Transverse colon (tissue), 4 donors: ENCODE data around the gene MTFP1.

ENCODE experiments used
- CTCF ChIP-seq, 5 experiments: fragments of 200-600 bp in 3 of 5; fragments of 450-650 bp in 2 of 5; sonication (generic) in 3 of 5; IDR thresholded peaks; 1 replicate in 2 of 5; 2 replicates in 3 of 5; pipeline ENCODE4 v1.5.1; 2016 to 2017; ENCODE audit warnings: antibody characterized with exemption in 5 of 5, inconsistent platforms in 3 of 5, mild to moderate bottlenecking in 2 of 5, moderate library complexity in 1 of 5
- EP300 ChIP-seq: sonication (generic); formaldehyde crosslinking; IDR thresholded peaks from one replicate; pipeline ENCODE4 v1.6.1; 2017; ENCODE audit warnings: antibody characterized with exemption, low read depth
- POLR2A ChIP-seq: fragments of 450-650 bp; IDR thresholded peaks from one replicate; pipeline ENCODE4 v1.6.1; 2016; ENCODE audit warnings: antibody characterized with exemption, mild to moderate bottlenecking, moderate library complexity
- POLR2AphosphoS5 ChIP-seq, 3 donors: sonication (generic); formaldehyde crosslinking; IDR thresholded peaks; one replicate each; pipeline ENCODE4 v1.6.1; 2016; ENCODE audit warnings: antibody characterized with exemption in 3 of 3

DNA sequence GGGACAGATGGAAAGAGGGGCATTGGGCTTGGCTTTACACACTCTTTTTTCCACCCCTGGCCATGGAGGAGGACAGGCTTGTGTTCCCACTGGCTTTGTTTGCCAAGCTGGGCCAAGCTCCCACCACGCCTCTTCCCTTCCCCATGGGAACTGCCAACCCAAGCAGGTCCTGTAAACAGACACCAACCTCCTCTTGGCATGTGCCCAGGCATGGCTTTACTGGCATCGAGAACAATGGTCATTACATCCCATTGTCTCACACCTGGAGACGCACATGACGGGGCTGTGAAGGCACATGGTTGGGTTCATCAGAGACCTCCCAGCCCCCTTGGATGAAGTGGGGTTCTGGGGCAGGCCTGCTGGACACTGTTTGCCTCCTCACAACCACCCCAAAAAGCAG lies 34.6 kb downstream of the MTFP1 start:
- TF ChIP-seq CTCF (IDR thresholded peaks at IDR 0.05) (no peak), POLR2AphosphoS5 (IDR thresholded peaks at IDR 0.05) (no peak), POLR2A (no peak), EP300 (no peak)
